Chondrocyte (in vitro differentiated cells): ENCODE results near the gene CDH7. TPM values are rescaled to one million over a fixed set of nuclear protein-coding genes. Genes with fewer than 3 reads are reported as not detected.

Experiments used
- DNase-seq: peaks from one replicate; pipeline ENCODE4 v3.0.0; 2021; ENCODE audit warnings: mixed read lengths, low spot score
- H3K27ac Mint-ChIP-seq: one replicate; pipeline ENCODE4 v1.8.0; 2021; ENCODE audit warnings: mild to moderate bottlenecking, moderate library complexity, mixed read lengths; ENCODE audit not compliant: unreplicated experiment
- H3K27me3 Mint-ChIP-seq: 2 replicates; pipeline ENCODE4 v1.8.0; 2021; ENCODE audit warnings: low read depth, mixed read lengths
- H3K36me3 Mint-ChIP-seq: 2 replicates; pipeline ENCODE4 v1.8.0; 2021; ENCODE audit warnings: low read depth, mixed read lengths
- H3K4me1 Mint-ChIP-seq: 2 replicates; pipeline ENCODE4 v1.8.0; 2021; ENCODE audit warnings: low read depth, mild to moderate bottlenecking, mixed read lengths
- H3K4me3 Mint-ChIP-seq: one replicate; pipeline ENCODE4 v1.8.0; 2021; ENCODE audit warnings: mild to moderate bottlenecking, moderate library complexity, mixed read lengths; ENCODE audit not compliant: unreplicated experiment
- H3K9me3 Mint-ChIP-seq: 2 replicates; pipeline ENCODE4 v1.8.0; 2021; ENCODE audit warnings: low read depth, mixed read lengths
- total RNA-seq: library from RNA; stranded (reverse); gene quantifications from 3 replicates; pipeline ENCODE4 v1.2.1, GENCODE V29; 2021
- TF ChIP-seq, protein P1 (sequence below): fragments of 200-600 bp; sonication (generic); IDR thresholded peaks from 2 replicates; pipeline ENCODE4 v1.5.0; 2021; ENCODE audit warnings: antibody characterized with exemption, mild to moderate bottlenecking, moderate library complexity

The CDH7 gene
- total RNA-seq, 1 donor from 2014 or later, result not detected

DNA sequence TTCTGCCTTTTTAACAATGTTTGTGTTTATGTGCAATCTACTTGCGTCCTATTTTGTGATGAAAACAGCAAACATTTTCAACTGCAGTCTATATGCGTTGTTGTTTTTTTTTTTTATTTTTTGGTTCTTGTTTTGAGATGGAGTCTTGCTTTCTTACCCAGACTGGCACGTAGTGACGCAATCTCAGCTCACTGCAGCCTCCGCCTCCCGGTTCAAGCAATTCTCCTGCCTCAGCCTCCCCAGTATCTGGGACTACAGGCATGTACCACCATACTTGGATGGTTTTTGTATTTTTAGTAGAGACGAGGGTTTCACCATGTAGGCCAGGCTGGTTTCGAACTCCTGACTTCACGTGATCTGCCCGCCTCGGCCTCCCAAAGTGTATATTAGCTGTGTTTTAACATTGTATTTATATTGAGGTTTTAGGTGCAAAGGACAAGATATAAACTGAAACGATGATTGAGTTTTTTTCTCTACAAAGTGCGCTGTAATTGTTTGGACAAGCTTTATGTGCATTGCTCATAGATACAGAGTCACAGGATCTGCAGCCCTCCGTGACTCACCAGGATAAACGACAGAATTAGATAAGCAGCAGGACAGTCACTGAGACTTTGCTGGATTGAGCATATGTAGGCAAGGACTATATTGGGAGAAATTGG lies 17.4 kb downstream of the CDH7 start:
- no peak overlapping the region for H3K27ac Mint-ChIP-seq
- DNase-seq, result no peak

DNA sequence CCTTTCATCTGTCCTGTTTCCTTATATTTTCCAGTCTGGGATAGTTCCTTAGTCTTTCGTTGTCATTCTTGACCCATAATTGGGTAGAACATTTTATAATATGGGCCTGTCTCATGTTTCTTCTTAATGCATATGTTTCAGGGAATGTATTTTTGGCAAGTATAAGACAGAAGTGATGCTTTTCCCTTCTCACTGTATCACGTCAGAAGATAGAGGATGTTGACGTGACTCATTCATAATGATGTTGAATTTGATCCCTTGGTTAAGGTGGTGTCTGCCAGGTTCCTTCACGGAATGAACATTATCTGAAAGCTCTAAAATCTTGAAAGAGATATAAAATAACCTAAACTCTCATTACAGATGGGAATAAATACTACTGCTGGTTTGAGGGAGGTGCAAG lies 18.8 kb downstream of the CDH7 start:
- TF ChIP-seq, protein P1, sequence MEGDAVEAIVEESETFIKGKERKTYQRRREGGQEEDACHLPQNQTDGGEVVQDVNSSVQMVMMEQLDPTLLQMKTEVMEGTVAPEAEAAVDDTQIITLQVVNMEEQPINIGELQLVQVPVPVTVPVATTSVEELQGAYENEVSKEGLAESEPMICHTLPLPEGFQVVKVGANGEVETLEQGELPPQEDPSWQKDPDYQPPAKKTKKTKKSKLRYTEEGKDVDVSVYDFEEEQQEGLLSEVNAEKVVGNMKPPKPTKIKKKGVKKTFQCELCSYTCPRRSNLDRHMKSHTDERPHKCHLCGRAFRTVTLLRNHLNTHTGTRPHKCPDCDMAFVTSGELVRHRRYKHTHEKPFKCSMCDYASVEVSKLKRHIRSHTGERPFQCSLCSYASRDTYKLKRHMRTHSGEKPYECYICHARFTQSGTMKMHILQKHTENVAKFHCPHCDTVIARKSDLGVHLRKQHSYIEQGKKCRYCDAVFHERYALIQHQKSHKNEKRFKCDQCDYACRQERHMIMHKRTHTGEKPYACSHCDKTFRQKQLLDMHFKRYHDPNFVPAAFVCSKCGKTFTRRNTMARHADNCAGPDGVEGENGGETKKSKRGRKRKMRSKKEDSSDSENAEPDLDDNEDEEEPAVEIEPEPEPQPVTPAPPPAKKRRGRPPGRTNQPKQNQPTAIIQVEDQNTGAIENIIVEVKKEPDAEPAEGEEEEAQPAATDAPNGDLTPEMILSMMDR, result no peak
- Mint-ChIP-seq H3K27me3 (peaks cover 7% of the 10 kb centered on the region), H3K9me3 (no peaks in the 10 kb centered on the region), H3K27ac (no peak overlapping the region), H3K36me3 (no peaks in the 10 kb centered on the region), H3K4me3 (no peak overlapping the region), H3K4me1 (no peaks in the 10 kb centered on the region)
- no peak for DNase-seq

More for the DNA sequence above, 17.4 kb downstream of the CDH7 start:
- Mint-ChIP-seq H3K9me3 (no peaks in the 10 kb centered on the region), H3K36me3 (no peaks in the 10 kb centered on the region), H3K4me1 (no peaks in the 10 kb centered on the region), H3K4me3 (no peak overlapping the region), H3K27me3 (peaks cover 7% of the 10 kb centered on the region)
- TF ChIP-seq, protein P1, result no peak

DNA sequence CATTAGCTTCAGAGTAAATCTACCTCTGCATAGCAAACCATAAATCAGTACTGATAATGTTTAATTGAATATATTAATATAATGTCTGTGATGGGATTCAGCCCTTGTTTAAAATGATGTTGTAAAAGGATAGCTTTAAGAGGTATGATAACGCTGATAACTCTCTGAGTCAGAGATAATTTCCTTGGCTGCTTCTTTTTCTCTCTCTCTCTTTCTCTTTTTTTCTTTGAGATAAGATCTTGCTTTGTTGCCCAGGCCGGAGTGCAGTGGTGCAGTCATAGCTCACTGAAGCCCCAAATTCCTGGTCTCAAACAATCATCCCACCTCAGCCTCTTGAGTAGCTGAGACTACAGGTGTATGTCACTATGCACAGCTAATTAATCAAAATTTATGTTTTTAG lies 35.7 kb downstream of the CDH7 start:
- Mint-ChIP-seq H3K27me3 (peaks cover 8% of the 10 kb centered on the region), H3K27ac (no peak overlapping the region), H3K4me1 (no peaks in the 10 kb centered on the region), H3K9me3 (no peaks in the 10 kb centered on the region), H3K4me3 (no peak overlapping the region), H3K36me3 (no peaks in the 10 kb centered on the region)
- no peak for DNase-seq
- TF ChIP-seq, protein P1, result no peak

DNA sequence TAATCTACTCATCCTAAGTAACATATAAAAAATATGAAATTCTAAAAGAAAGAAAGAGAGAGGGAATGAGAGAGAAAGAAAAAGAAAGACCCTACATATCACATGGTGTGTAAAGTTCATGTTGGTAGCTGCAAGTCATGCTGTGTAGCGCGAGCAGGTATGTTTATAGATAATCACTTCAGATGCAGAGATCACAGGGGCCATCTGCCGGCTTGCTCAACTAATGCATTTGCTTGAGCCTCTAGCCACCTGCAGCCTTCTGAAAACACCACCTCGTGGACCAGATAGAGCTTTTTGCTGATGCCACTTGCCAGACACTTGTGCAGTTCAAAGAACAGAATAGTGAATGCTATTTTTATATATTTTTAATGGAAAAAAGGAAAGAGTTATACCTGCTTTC lies 37.6 kb downstream of the CDH7 start:
- Mint-ChIP-seq H3K27ac (no peak overlapping the region), H3K36me3 (no peaks in the 10 kb centered on the region), H3K4me1 (no peaks in the 10 kb centered on the region), H3K27me3 (peaks cover 8% of the 10 kb centered on the region), H3K4me3 (no peak overlapping the region), H3K9me3 (no peaks in the 10 kb centered on the region)
- no peak for DNase-seq
- TF ChIP-seq, protein P1, result no peak

DNA sequence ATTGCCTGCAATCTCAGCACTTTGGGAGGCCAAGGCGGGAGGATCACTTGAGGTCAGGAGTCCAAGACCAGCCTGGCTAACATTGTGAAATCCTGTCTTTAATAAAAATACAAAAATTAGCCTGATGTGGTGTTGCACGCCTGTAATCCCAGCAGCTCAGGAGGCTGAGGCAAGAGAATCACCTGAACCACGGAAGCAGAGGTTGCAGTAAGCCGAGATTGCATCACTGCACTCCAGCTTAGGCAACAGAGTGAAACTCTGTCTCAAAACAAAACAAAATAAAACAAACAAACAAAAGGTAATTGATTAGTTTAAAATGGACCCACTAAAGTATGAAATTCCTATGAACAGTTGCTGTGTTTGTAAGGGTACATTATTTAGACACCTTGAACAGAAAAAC lies 39.8 kb downstream of the CDH7 start:
- H3K27ac Mint-ChIP-seq, result no peak overlapping the region
- no peak for DNase-seq
- H3K27me3 Mint-ChIP-seq, result peaks cover 10% of the 10 kb centered on the region
- no peaks in the 10 kb centered on the region for H3K4me1 Mint-ChIP-seq
- TF ChIP-seq, protein P1, result no peak
- no peaks in the 10 kb centered on the region for H3K36me3 Mint-ChIP-seq
- H3K9me3 Mint-ChIP-seq, result no peaks in the 10 kb centered on the region
- H3K4me3 Mint-ChIP-seq, result no peak overlapping the region
